Lower lobe of right lung (tissue), 2 donors: ENCODE measurements around the gene DBP. TPM values are rescaled to one million over a fixed set of nuclear protein-coding genes. Genes with fewer than 3 reads are reported as not detected.

Source experiments
- ATAC-seq, 2 donors: fragments of 200-7000 bp; cut with Tn5 transposase; one replicate each; pipeline ENCODE4 v1.9.1; 2020 to 2022; ENCODE audit warnings: mild to moderate bottlenecking in 2 of 2, moderate library complexity in 2 of 2
- DNase-seq: peaks from one replicate; pipeline ENCODE4 v3.0.0-alpha.2; 2020
- H3K27ac ChIP-seq: fragments of 200-600 bp; one replicate; pipeline ENCODE4 v1.8.0; 2022
- H3K27me3 ChIP-seq: fragments of 200-600 bp; one replicate; pipeline ENCODE4 v1.8.0; 2022; ENCODE audit warnings: low read depth
- H3K36me3 ChIP-seq: fragments of 200-600 bp; one replicate; pipeline ENCODE4 v1.8.0; 2022; ENCODE audit warnings: mild to moderate bottlenecking
- H3K4me1 ChIP-seq: fragments of 200-600 bp; one replicate; pipeline ENCODE4 v1.8.0; 2022
- H3K4me3 ChIP-seq: fragments of 200-600 bp; one replicate; pipeline ENCODE4 v1.8.0; 2022; ENCODE audit warnings: mild to moderate bottlenecking
- H3K9me3 ChIP-seq: fragments of 200-600 bp; one replicate; pipeline ENCODE4 v1.8.0; 2022
- CTCF ChIP-seq: fragments of 200-600 bp; IDR thresholded peaks from one replicate; pipeline ENCODE4 v1.8.0; 2022; ENCODE audit warnings: antibody characterized with exemption, mild to moderate bottlenecking
- intact Hi-C: fragments of 100-400 bp; cut with DNase I; formaldehyde crosslinking; loops from one replicate; pipeline ENCODE4 v1.11.0; 2022
- total RNA-seq: library from RNA; stranded (reverse); fragmentation: NEBNext Ultra II Directional; extraction: Animal tissue kit (Norgen Biotek cat#: 25700); gene quantifications from one replicate; pipeline ENCODE4 v1.2.1, GENCODE V29; 2021
- donor health status: DM: no; HTN: yes; CAD: no; lungs with severe emphysema.

The DBP gene
- total RNA-seq, 1 donor from 2014 or later: 17.7 TPM

- Histone ChIP-seq H3K4me3 (no peak within 1 kb of the TSS), H3K4me1 (no peaks in the 10 kb centered on the region), H3K36me3 (no peaks in the 10 kb centered on the region), H3K27me3 (no peaks in the 10 kb centered on the region), H3K9me3 (no peaks in the 10 kb centered on the region), H3K27ac (no peak within 1 kb of the TSS)
- ATAC-seq: no peak
- intact Hi-C loops: no loop called here
- no peak for DNase-seq
- TF ChIP-seq CTCF: no peak
Observed at GRCh38 chr19:48606463-48607358, 30.5 kb downstream of the DBP start, which contains the start of gene SPACA4. TSS of gene SPACA4 (plus strand) at chr19:48606742. CDS start at chr19:48606979, 237 bp downstream.

GRCh38 chr19:48603850-48604249, 33.3 kb downstream of the DBP start:
- Histone ChIP-seq H3K4me1 (no peaks in the 10 kb centered on the region), H3K27ac (no peak overlapping the region), H3K27me3 (no peaks in the 10 kb centered on the region), H3K4me3 (no peak overlapping the region), H3K9me3 (no peaks in the 10 kb centered on the region), H3K36me3 (no peaks in the 10 kb centered on the region)
- no peak for ATAC-seq
- DNase-seq: no peak
- TF ChIP-seq CTCF: no peak
- intact Hi-C loops: no loop called here

- no peaks in the 10 kb centered on the region for H3K4me1 ChIP-seq
Observed at GRCh38 chr19:48603449-48603848, 33.7 kb downstream of the DBP start.

GRCh38 chr19:48603001-48603400, 34.2 kb downstream of the DBP start:
- no peak for TF ChIP-seq CTCF
- no peaks in the 10 kb centered on the region for H3K9me3 ChIP-seq
- H3K4me3 ChIP-seq: no peak overlapping the region
- DNase-seq (no peak), ATAC-seq (no peak)
- intact Hi-C loops: no loop called here
- H3K4me1 ChIP-seq: no peaks in the 10 kb centered on the region
- no peak overlapping the region for H3K27ac ChIP-seq
- H3K27me3 ChIP-seq: no peaks in the 10 kb centered on the region
- no peaks in the 10 kb centered on the region for H3K36me3 ChIP-seq

More at GRCh38 chr19:48603449-48603848, 33.7 kb downstream of the DBP start:
- ATAC-seq (no peak), DNase-seq (no peak)
- intact Hi-C loops: no loop called here
- Histone ChIP-seq H3K36me3 (no peaks in the 10 kb centered on the region), H3K9me3 (no peaks in the 10 kb centered on the region), H3K27me3 (no peaks in the 10 kb centered on the region), H3K4me3 (no peak overlapping the region), H3K27ac (no peak overlapping the region)
- TF ChIP-seq CTCF: no peak

- no peaks in the 10 kb centered on the region for H3K4me1 ChIP-seq
- DNase-seq (no peak), ATAC-seq (peak in 1 of 2 donors; percentile 13)
- no peaks in the 10 kb centered on the region for H3K9me3 ChIP-seq
- no peaks in the 10 kb centered on the region for H3K36me3 ChIP-seq
- no peaks in the 10 kb centered on the region for H3K27me3 ChIP-seq
- TF ChIP-seq CTCF: no peak
- no peak overlapping the region for H3K4me3 ChIP-seq
- no peak overlapping the region for H3K27ac ChIP-seq
- intact Hi-C loops: no loop called here
Observed at GRCh38 chr19:48600679-48601417, 36.3 kb downstream of the DBP start.
